ENCODE results near the gene NBPF26. TPM values are rescaled to one million over a fixed set of nuclear protein-coding genes. Genes with fewer than 3 reads are reported as not detected.
"Not testable (repeated sequence)": the region's sequence is repeated elsewhere in the genome, so short reads cannot be mapped to it uniquely, and the experiment has no call there.

Gene NBPF26
- 5.4 TPM for polyA plus RNA-seq (2013, experiment 1 of 2)
- polyA plus RNA-seq (2013, experiment 2 of 2) = 4.8 TPM

DNA sequence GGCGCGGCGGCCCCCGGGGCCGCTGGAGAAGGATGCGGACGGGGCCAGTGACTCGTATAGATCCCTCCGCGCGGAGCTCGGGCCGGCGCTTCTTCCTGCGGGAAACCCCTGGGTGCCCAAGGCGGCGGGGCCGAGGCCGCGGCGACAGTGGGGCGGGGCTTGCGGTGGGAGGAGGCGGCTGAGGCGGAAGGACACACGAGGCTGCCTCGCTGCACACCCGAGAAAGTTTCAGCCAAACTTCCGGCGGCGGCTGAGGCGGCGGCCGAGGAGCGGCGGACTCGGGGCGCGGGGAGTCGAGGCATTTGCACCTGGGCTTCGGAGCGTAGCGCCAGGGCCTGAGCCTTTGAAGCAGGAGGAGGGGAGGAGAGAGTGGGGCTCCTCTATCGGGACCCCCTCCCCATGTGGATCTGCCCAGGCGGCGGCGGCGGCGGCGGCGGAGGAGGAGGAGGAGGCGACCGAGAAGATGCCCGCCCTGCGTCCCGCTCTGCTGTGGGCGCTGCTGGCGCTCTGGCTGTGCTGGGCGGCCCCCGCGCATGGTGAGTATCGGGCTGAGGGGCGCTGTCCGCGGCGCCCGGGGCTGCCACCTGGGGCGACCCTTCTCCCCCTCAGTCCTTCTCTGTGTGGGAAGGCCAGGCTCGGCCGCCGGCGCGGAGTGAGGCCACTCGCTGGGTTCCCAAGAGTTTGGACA lies at the start of gene NBPF26:
TSS of gene NBPF26 (plus strand) at position 231 of the 688 bp plus-strand sequence.
- H3K9ac ChIP-seq (ENCODE audit: low read length) = peak within 1 kb of the TSS; percentile 77
- peak; percentile 77 for DNase-seq
- not testable (repeated sequence) for H3K27ac ChIP-seq (ENCODE audit: low read length, poor library complexity, severe bottlenecking); H2BK5ac ChIP-seq (ENCODE audit: low read depth, low read length, poor library complexity, severe bottlenecking); H2AK5ac ChIP-seq (ENCODE audit: low read length, severe bottlenecking); H3K79me1 ChIP-seq (replicated peaks; ENCODE audit: low read length, poor library complexity, severe bottlenecking); H3K27me3 ChIP-seq (ENCODE audit: control insufficient read depth in 1 of 2, insufficient read depth in 1 of 2, low read length in 2 of 2); H3K4me2 ChIP-seq (ENCODE audit: low read length, poor library complexity, severe bottlenecking); H3K4me1 ChIP-seq (ENCODE audit: control insufficient read depth, insufficient read depth, low read depth, low read length); H3K9me3 ChIP-seq (ENCODE audit: control insufficient read depth, low read length); H2BK15ac ChIP-seq (ENCODE audit: low read depth, poor library complexity, severe bottlenecking); H3K36me3 ChIP-seq (ENCODE audit: control insufficient read depth in 1 of 2, insufficient read depth in 2 of 2, low read depth in 1 of 2, low read length in 2 of 2); H3K23ac ChIP-seq (ENCODE audit: low read length in 2 of 2); H2BK12ac ChIP-seq (ENCODE audit: low read length in 2 of 2); H4K8ac ChIP-seq (ENCODE audit: low read length); H3K14ac ChIP-seq (ENCODE audit: low read length in 2 of 2); H3K4ac ChIP-seq (ENCODE audit: low read depth in 1 of 2, low read length in 2 of 2); H4K91ac ChIP-seq (ENCODE audit: low read length)
- no CpG with 5 or more reads among the region's 74 CpGs for WGBS
- peak within 1 kb of the TSS; percentile 68 to 77 for H3K4me3 ChIP-seq (ENCODE audit: insufficient read depth in 1 of 2, low read depth in 1 of 2, low read length in 2 of 2)
- peak within 1 kb of the TSS; percentile 19 for H2BK120ac ChIP-seq (ENCODE audit: low read depth, low read length)
- peak within 1 kb of the TSS; percentile 33 to 34 for H3K18ac ChIP-seq (ENCODE audit: low read depth in 1 of 2, low read length in 2 of 2)
- peak within 1 kb of the TSS; percentile 23 for H2AFZ ChIP-seq (ENCODE audit: low read depth, low read length)

DNA sequence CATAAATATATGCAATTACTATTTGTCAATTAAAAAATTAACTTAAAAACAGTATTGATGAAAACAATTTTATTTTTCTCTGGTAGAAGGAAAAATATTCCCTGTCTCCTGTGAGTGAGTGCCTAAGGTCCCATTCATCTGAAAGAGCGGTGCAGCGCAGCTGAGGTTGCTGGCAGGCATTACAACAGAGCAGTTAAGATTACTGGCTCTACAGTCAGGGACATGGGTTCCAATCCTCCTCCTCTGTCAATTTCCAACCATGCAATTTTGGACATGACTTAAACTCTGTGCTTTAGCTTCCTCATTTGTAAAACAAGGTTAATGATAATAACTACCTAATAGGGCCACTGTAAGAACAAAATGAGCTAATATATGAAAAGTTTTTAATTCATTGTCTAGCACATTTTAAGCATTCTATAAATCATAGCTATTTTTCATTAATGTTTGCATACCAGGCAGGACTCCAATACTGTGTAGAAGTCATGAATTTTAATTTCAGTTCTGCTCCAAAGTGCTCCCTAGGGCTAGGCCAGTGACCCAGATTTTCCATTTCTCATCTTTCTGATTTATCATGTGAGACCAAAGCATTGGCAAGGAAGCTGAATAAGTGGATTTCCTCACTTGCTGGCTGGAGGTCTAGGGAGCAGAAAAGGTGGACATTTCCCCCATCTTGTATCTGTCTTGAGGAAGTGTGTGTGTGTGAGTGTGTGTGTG lies 43.5 kb upstream of the NBPF26 start:
- not testable (repeated sequence) for H3K23ac ChIP-seq (ENCODE audit: low read length in 2 of 2); H4K8ac ChIP-seq (ENCODE audit: low read length); H2BK12ac ChIP-seq (ENCODE audit: low read length in 2 of 2); H3K9ac ChIP-seq (ENCODE audit: low read length); H3K4me3 ChIP-seq (ENCODE audit: insufficient read depth in 1 of 2, low read depth in 1 of 2, low read length in 2 of 2); DNase-seq; H2AFZ ChIP-seq (ENCODE audit: low read depth, low read length); H3K4ac ChIP-seq (ENCODE audit: low read depth in 1 of 2, low read length in 2 of 2); H3K4me2 ChIP-seq (ENCODE audit: low read length, poor library complexity, severe bottlenecking); H3K27me3 ChIP-seq (ENCODE audit: control insufficient read depth in 1 of 2, insufficient read depth in 1 of 2, low read length in 2 of 2); H3K36me3 ChIP-seq (ENCODE audit: control insufficient read depth in 1 of 2, insufficient read depth in 2 of 2, low read depth in 1 of 2, low read length in 2 of 2); H3K27ac ChIP-seq (ENCODE audit: low read length, poor library complexity, severe bottlenecking); H2BK15ac ChIP-seq (ENCODE audit: low read depth, poor library complexity, severe bottlenecking); H2AK5ac ChIP-seq (ENCODE audit: low read length, severe bottlenecking); H2BK120ac ChIP-seq (ENCODE audit: low read depth, low read length); H3K4me1 ChIP-seq (ENCODE audit: control insufficient read depth, insufficient read depth, low read depth, low read length); H3K14ac ChIP-seq (ENCODE audit: low read length in 2 of 2); H3K9me3 ChIP-seq (ENCODE audit: control insufficient read depth, low read length); H2BK5ac ChIP-seq (ENCODE audit: low read depth, low read length, poor library complexity, severe bottlenecking); H3K79me1 ChIP-seq (replicated peaks; ENCODE audit: low read length, poor library complexity, severe bottlenecking); H3K18ac ChIP-seq (ENCODE audit: low read depth in 1 of 2, low read length in 2 of 2); H4K91ac ChIP-seq (ENCODE audit: low read length)
- WGBS = no CpG with 5 or more reads among the region's 2 CpGs

DNA sequence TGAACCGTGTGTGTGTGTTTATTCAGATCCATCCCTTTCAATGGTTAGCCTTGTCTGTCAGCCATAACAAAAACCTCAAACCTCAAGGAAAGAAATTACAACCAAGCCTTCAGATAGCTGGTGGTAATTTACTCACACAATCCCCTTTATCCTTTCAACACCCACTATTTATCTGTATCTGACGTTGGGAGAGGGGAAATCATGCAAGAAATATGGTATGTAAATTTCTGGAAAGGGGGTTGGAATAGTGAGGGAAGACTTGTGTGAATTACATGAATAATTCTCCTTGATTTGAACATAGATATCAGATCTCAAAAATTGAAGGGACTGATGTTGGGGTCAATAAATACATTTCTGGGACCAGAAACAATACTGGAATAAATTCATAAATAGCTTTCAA lies 42.8 kb upstream of the NBPF26 start:
- not testable (repeated sequence) for H4K8ac ChIP-seq (ENCODE audit: low read length); H3K14ac ChIP-seq (ENCODE audit: low read length in 2 of 2); H3K9ac ChIP-seq (ENCODE audit: low read length); H3K27ac ChIP-seq (ENCODE audit: low read length, poor library complexity, severe bottlenecking); H3K79me1 ChIP-seq (replicated peaks; ENCODE audit: low read length, poor library complexity, severe bottlenecking); H3K27me3 ChIP-seq (ENCODE audit: control insufficient read depth in 1 of 2, insufficient read depth in 1 of 2, low read length in 2 of 2); H2BK15ac ChIP-seq (ENCODE audit: low read depth, poor library complexity, severe bottlenecking); H2AFZ ChIP-seq (ENCODE audit: low read depth, low read length); H2AK5ac ChIP-seq (ENCODE audit: low read length, severe bottlenecking); H3K23ac ChIP-seq (ENCODE audit: low read length in 2 of 2); H3K4me1 ChIP-seq (ENCODE audit: control insufficient read depth, insufficient read depth, low read depth, low read length); DNase-seq; H3K4ac ChIP-seq (ENCODE audit: low read depth in 1 of 2, low read length in 2 of 2); H3K4me3 ChIP-seq (ENCODE audit: insufficient read depth in 1 of 2, low read depth in 1 of 2, low read length in 2 of 2); H3K36me3 ChIP-seq (ENCODE audit: control insufficient read depth in 1 of 2, insufficient read depth in 2 of 2, low read depth in 1 of 2, low read length in 2 of 2); H3K18ac ChIP-seq (ENCODE audit: low read depth in 1 of 2, low read length in 2 of 2); H2BK12ac ChIP-seq (ENCODE audit: low read length in 2 of 2); H2BK5ac ChIP-seq (ENCODE audit: low read depth, low read length, poor library complexity, severe bottlenecking); H4K91ac ChIP-seq (ENCODE audit: low read length); H2BK120ac ChIP-seq (ENCODE audit: low read depth, low read length); H3K4me2 ChIP-seq (ENCODE audit: low read length, poor library complexity, severe bottlenecking); H3K9me3 ChIP-seq (ENCODE audit: control insufficient read depth, low read length)
- no CpG with 5 or more reads among the region's 2 CpGs for WGBS

DNA sequence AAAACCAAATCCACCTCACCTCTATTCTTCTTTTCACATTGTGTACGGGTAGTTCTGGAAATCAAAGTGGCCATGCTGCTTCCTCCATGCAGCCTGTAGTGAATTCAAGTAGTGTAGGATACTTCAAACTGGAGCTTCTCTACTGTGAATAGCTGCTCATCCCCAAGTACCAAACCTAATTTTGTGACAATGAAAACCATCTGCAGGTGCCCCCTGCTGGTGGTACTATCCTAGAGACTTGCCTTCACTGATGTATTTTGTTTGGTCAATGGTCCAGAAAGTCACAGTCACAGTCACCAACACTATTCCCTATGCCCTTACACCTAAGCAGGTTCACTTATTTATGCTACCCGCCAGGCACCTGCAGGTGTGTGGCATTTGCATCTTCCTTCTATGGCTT lies 39.3 kb upstream of the NBPF26 start:
- not testable (repeated sequence) for H3K4me2 ChIP-seq (ENCODE audit: low read length, poor library complexity, severe bottlenecking); H2BK5ac ChIP-seq (ENCODE audit: low read depth, low read length, poor library complexity, severe bottlenecking); H2AFZ ChIP-seq (ENCODE audit: low read depth, low read length); H3K4ac ChIP-seq (ENCODE audit: low read depth in 1 of 2, low read length in 2 of 2); H2BK120ac ChIP-seq (ENCODE audit: low read depth, low read length); H2BK12ac ChIP-seq (ENCODE audit: low read length in 2 of 2); H3K4me1 ChIP-seq (ENCODE audit: control insufficient read depth, insufficient read depth, low read depth, low read length); H3K27ac ChIP-seq (ENCODE audit: low read length, poor library complexity, severe bottlenecking); H4K91ac ChIP-seq (ENCODE audit: low read length); H3K79me1 ChIP-seq (replicated peaks; ENCODE audit: low read length, poor library complexity, severe bottlenecking); H2BK15ac ChIP-seq (ENCODE audit: low read depth, poor library complexity, severe bottlenecking); H3K27me3 ChIP-seq (ENCODE audit: control insufficient read depth in 1 of 2, insufficient read depth in 1 of 2, low read length in 2 of 2); H3K18ac ChIP-seq (ENCODE audit: low read depth in 1 of 2, low read length in 2 of 2); DNase-seq; H3K9me3 ChIP-seq (ENCODE audit: control insufficient read depth, low read length); H3K36me3 ChIP-seq (ENCODE audit: control insufficient read depth in 1 of 2, insufficient read depth in 2 of 2, low read depth in 1 of 2, low read length in 2 of 2); H3K14ac ChIP-seq (ENCODE audit: low read length in 2 of 2); H4K8ac ChIP-seq (ENCODE audit: low read length); H2AK5ac ChIP-seq (ENCODE audit: low read length, severe bottlenecking); H3K9ac ChIP-seq (ENCODE audit: low read length); H3K4me3 ChIP-seq (ENCODE audit: insufficient read depth in 1 of 2, low read depth in 1 of 2, low read length in 2 of 2); H3K23ac ChIP-seq (ENCODE audit: low read length in 2 of 2)
- WGBS = no CpG with 5 or more reads among the region's 2 CpGs

Data from mesenchymal stem cell (in vitro differentiated cells and primary cell).